SK-MEL-5 (cell line): Measurements from ENCODE around the gene MYO1D. TPM values are rescaled to one million over a fixed set of nuclear protein-coding genes. Genes with fewer than 3 reads are reported as not detected.
A peak's percentile ranks its signal among the peaks of the same experiment; 100 is the strongest.

ENCODE experiments used
- DNase-seq: peaks from one replicate; pipeline ENCODE4 v3.0.0-alpha.2; 2016; ENCODE audit warnings: low read depth, low spot score
- in situ Hi-C: cut with HindIII; loops from 2 replicates; pipeline ENCODE4 v1.10.0; 2016; ENCODE audit warnings: low sequenced_read_pairs, high pct_unique_total_duplicates, low pct_unique_long_range_greater_than_20kb
- total RNA-seq: library from RNA; depleted of rRNA; stranded (reverse); fragments of >200 nt; shearing (Covaris generic); gene quantifications from 2 replicates; pipeline ENCODE4 v1.2.3, GENCODE V29; 2014

The MYO1D gene
- total RNA-seq, 1 experiment from 2014 or later = 44.5 TPM

DNA sequence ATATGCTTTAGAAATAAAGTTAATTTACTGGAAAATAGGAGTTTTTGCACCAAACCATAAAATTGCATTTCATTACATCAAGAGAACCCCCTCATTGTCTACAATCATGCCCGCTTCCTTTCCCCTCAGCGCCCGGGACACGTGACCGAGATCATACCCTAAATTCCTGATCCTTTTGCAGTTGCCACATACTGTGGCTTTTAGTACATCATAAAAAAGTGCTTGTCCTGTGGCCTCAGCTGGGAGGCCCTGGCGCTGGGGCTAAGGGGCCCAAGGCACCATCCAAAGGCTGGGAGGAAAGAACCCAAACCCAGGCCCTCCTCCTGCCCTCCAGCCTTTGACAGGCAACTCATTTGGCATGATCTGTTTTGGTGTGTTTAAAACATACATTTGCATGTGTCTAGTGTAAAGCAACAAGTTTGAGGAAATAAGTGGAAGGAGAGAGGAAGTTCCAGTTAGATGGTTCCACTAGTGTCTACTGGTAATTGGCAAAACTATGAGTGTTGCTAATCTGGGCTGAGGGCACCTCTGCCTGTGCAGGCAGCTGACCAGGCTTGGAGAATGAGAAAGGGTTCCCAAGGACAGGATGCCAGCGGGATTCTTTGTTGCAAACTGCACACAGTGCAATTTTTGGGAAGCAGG is 384.2 kb downstream of the MYO1D start:
- in situ Hi-C loops = no loop called here
- peak; percentile 47 for DNase-seq

DNA sequence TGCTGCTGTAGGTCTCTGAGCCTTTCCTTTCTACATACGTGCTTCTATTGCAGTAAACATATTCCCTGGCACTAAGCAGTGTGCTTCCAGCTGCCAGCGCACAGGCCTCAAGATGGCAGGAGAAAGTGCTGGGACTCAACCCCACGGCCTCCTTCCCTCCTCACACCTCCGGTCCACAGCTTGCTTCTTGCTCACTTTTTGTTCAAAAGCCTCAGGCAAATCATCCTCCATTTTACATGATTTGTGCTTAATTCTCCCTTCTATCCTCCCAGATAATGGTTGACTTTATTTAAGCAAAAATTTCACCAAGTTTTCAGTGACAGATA is 384.7 kb downstream of the MYO1D start:
- in situ Hi-C loops = no loop called here
- no peak for DNase-seq

DNA sequence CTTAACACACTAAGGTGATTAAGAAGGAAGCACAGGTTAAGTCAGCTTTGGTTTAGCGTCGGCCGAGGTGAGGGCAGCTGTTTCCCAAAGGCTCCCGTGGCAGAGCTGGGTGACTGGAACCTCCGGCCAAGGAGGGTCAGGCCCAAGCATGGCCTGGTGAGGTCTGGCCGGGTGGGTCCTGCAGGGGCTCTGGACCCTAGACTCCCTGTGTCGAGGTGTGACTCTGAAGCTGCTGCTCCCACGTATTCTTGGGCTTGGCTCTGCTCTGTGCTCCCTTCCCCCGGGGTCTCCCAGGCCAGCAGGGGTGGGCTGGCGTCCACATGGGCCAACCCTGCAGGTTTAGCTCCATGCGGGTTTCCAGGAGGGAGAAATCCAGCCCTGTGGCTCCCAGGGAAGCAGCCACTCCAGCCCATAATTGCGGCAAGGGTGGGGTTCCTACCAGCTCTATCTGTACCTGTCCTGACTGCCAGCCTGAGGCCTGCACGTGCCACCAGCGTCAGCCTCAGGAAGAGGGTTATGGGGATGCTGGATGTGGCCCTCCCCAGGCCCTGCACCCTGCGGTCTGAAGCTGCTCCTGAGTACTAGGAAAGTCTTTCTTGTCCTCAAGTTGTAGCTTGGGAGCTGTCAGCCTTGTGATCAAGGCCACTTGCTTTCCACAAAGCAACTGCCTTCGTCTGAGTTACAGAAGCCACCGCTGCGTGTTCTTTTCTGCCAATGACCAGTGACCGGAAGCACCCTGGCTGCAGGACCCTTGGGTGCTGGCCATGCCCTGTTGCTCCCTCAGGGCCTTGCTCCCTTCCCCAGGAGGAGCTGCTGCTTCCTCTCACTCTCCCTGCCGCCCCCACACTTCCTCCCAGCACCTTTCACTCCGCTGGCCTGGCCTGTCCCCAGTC is 385.3 kb downstream of the MYO1D start:
- in situ Hi-C loops = no loop called here

DNA sequence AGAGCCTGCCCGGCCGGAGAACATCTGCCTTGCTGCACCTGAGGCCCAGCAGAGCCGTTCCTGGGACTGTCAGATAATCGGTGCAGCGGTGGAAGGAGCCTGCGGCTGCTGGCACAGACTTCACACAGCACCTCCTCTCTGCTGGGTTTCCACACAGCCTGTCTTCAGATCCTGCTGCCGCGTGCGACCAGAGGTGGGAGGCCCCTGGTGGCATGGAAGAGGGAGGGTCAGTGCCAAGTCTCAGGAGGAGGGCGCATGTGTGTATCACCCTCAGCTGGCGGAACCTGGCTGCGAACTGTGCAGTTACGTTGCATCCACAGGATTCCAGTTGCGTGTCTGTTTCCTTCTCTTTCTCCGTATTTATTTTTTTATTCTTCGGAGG is 386.8 kb downstream of the MYO1D start:
- in situ Hi-C loops = no loop called here

More for the DNA sequence above, 385.3 kb downstream of the MYO1D start:
- peak; percentile 33 for DNase-seq

DNA sequence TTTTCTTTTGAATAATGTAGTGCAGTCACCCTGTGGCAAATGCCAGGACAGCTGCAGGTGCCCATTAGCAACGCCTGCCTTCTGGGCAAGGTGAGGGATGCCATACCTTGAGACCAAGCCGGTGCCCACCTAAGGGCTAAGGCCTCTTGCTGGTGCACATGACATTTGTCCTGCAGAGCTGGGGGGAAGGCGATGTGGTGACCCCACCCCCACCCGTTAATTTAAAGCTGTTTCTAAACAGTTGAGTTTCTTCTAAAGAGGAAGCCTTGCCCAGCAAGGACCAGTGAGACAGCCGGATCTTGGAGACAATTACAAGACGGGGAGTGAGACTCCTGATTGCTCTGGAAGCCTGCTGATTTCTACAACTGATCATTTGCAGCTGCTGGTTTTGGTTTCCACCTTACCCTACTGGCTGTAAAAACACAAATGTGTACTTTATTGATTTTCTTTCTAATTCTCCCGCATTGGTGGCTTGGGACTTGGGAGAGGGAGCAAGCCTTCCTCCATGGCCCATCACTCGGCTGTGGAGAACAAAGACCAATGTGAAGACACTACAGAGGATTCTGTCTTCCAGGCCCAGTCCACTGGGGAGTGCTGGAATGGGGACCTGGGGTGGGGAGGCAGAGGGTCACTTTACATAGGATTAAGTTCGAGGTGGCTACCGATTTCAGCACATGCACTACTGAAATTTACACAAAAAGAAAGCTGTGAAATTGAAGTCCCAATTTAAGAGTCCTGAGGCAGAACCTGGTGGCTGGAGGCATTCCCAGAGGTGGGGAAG is 387.4 kb downstream of the MYO1D start:
- in situ Hi-C loops = no loop called here
- no peak for DNase-seq

More for the DNA sequence above, 386.8 kb downstream of the MYO1D start:
- DNase-seq = peak; percentile 63

DNA sequence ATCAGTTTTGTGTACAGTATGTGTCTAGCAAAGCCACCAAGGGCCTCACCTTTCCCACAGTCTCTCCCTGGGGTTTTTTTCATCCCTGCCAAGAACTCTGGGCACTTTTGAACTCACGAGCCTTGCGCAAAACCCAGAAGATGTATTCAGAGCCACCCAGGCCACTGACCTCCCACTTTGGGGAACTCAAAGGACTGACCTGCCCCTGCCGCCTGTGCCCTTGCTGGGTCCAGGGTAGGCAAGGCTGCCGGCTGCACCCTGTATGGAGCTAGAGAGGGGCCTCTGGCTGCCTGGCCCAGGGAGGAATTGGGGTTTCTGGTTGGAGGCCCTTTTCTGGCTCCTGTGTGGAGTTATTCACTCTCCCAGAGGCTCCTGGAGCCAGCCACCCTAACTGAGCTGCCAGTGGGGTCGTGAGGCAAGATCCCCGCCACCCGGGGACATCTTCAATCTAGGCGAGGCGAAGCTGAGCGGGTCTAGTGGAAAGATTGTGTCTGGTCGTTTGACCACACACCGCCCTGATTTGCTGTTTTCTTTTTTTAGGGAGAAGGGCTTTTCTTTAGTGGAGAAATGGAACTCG is 388.2 kb downstream of the MYO1D start:
- in situ Hi-C loops = no loop called here

DNA sequence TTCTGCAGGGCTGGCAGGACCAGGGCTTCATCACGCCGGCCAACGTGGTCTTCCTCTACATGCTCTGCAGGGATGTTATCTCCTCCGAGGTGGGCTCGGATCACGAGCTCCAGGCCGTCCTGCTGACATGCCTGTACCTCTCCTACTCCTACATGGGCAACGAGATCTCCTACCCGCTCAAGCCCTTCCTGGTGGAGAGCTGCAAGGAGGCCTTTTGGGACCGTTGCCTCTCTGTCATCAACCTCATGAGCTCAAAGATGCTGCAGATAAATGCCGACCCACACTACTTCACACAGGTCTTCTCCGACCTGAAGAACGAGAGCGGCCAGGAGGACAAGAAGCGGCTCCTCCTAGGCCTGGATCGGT is 388.8 kb downstream of the MYO1D start:
- no peak for DNase-seq
- in situ Hi-C loops = no loop called here

More for the DNA sequence above, 388.2 kb downstream of the MYO1D start:
- DNase-seq = no peak

DNA sequence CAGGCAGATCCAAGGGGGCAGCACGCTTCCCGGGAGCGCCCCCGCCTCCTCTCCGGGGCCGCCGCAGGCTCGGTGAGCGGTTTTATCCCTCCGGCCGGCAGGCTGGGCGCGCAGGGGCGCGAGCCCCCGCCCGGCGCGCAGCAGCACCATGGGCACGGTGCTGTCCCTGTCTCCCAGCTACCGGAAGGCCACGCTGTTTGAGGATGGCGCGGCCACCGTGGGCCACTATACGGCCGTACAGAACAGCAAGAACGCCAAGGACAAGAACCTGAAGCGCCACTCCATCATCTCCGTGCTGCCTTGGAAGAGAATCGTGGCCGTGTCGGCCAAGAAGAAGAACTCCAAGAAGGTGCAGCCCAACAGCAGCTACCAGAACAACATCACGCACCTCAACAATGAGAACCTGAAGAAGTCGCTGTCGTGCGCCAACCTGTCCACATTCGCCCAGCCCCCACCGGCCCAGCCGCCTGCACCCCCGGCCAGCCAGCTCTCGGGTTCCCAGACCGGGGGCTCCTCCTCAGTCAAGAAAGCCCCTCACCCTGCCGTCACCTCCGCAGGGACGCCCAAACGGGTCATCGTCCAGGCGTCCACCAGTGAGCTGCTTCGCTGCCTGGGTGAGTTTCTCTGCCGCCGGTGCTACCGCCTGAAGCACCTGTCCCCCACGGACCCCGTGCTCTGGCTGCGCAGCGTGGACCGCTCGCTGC is 389.3 kb downstream of the MYO1D start:
- peak; percentile 14 for DNase-seq
- in situ Hi-C loops = no loop called here

DNA sequence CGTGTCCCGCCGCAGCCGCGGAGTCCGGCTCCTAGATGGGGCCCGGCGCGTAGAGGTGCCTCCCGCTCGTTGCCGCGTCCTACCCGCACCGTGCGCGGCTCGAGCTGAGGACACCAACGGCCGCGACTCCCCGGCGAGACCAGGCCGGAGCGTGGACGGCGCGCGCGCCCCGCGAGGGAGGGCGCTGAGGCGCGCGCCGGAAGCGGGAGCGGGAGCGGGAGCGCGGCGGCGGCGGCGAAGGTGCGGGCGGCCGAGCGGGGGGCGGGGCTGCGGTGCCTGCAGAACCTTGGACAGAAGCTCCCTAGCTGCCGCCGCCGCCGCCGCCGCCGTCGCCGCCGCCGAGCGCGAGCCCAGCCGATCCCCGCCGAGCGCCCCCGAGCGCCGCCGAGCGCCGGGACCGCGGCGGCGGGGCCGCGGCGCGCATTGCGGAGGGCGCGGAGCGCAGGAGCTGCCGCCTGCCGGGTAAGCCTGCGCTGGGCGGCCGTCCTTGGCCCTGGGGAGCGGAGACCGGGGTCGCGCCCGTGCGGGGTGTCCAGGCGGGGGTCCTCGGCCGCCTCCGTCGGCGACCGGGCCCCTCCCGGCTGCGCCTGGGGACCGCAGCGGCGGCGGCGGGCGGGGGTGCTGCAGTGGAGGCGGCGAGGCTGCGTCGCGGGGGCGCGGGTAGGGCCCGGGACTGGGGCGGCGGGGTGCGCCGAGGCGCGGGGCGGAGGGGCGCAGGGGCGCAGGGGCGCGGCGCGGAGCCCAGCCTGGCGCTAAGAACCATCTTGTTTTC is 390.0 kb downstream of the MYO1D start, which contains the start of gene CDK5R1:
Gene CDK5R1, plus strand, starts transcription at position 293 of the 772 bp plus-strand sequence. CDS start 628 bp downstream, outside the sequence.
- in situ Hi-C loops = no loop called here
- peak; percentile 76 for DNase-seq

DNA sequence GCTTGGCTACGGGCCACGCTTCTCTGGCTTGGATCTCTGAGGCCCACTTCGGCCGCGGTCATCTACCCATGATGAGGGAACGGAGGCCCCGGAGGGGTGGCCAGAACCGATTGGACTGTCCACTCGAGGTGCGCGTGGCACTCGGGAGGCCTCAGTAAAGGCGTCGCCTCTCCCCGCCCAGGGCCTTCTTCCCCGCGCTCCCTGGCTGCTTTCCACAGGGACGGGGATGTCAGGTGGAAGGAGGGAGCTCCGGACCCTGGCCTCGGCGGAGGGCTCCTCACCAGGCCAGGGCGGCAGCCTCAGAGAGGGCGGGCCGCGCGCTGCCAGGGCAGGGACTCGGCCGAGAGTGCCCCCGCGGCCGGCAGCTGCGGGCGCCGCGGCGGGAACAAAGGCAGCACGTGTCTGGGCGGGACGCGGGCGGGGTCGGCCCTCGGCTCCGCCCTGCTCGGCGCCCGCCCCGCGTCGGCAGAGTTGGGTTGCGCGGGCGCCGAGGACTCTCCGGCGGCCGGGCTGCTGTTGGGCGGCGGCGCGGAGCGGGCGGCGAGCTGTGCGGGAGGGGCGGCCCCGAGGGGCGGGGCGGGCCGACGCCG is 390.7 kb downstream of the MYO1D start:
- peak; percentile 77 for DNase-seq
- in situ Hi-C loops = no loop called here

DNA sequence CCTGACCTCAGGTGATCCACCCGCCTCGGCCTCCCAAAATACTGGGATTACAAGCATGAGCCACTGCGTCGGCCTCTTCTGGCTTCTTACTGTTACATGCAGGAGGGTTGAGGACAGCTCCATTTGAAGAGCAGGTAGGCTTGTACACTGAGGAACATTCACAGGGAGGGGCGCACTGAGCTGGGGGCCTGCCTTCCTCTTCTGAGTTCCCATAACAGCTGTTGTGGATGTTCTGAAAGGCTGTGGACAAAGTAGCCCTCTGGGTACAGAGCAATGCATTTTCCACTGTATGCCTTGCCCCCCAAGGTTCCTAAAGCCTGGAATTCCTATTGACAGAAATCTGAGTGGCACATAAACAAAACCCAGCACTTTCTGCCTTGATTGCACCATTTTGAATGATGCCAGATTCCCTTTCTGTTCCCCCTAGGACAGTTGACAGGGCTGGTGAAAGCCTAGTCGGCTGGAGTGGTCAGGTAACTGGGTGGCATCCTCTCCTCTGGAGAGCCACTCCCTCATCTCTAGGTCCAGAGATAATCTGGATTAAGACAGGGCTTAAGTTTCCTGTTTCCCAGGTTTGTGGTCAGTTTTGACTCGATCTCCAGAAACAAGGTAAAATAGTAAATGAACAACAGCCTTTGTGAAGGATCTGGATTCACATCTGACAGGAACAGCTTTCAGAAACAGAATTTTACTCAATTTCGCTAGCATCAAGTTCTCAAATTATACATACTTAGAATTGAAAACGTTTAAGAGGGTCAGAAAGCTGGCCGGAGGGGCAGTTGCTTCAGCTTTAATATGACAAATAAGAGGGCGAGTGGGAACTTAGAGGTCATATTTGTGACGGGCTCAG is 391.4 kb downstream of the MYO1D start:
- DNase-seq = no peak
- in situ Hi-C loops = no loop called here

DNA sequence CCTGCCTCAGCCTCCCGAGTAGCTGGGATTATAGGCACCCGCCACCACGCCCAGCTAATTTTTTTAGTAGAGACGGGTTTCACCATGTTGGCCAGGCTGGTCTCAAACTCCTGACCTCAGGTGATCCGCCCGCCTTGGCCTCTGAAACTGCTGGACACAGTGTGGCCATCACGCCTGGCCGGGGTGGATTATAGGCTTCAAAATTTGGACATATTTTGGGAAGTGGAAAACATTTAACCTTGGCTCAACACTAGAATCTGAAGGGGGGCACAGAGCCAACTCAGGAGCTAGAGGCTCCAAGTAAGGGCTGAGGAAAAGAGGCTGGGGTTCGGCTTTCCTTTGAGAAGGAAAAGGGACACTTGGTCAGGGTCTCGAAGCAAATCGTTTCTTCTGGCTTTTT is 392.3 kb downstream of the MYO1D start:
- in situ Hi-C loops = no loop called here

DNA sequence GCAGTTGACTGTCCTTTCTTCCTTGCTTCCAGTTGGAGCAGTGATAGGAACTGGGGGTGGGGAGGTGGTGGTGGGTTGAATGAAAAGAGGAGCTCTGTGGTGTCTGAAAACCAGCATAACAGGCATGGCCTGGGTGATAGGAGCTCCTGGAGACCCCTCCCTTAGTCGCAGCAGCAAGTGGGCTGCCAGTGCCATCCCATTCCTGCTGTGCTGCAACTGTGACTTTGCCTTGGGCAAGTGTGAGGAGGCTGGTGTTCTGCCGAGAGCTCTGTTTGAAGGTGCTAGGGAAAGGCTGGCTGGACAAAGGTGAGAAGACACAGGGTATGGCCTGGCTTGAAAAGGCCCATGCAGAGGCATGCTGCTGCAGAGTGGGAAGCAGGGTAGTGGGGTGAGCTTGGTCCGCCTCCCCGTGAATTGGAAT is 392.9 kb downstream of the MYO1D start:
- no peak for DNase-seq
- in situ Hi-C loops = no loop called here

More for the DNA sequence above, 392.3 kb downstream of the MYO1D start:
- DNase-seq = no peak

DNA sequence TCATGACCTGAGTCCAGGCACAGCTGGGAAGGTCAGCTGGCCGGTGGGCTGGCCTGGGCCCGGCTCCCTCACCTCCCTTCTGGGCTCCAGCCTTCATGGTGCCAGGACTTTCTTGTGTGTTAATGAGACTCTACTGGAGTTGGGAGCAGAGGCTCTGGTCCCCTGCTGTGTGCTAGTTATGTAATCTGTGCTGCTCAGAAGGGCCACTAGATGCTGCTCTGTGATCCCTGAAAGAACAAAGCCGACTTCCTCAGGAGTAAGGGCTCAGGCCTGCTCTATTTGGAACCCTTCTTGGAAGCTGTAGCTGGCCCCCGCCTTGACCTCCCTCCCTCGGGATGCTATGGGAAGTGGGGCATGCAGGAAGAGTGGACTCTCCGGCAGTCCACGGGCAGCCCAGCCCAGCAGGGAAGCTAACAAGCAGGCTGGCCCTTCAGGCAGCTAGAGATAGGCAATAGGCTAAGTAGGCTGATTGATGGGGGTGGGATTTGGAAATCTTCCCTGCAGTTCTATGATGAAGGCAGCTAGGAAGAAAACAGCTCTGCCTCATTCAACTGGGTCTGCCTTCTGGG is 393.4 kb downstream of the MYO1D start:
- in situ Hi-C loops = no loop called here

DNA sequence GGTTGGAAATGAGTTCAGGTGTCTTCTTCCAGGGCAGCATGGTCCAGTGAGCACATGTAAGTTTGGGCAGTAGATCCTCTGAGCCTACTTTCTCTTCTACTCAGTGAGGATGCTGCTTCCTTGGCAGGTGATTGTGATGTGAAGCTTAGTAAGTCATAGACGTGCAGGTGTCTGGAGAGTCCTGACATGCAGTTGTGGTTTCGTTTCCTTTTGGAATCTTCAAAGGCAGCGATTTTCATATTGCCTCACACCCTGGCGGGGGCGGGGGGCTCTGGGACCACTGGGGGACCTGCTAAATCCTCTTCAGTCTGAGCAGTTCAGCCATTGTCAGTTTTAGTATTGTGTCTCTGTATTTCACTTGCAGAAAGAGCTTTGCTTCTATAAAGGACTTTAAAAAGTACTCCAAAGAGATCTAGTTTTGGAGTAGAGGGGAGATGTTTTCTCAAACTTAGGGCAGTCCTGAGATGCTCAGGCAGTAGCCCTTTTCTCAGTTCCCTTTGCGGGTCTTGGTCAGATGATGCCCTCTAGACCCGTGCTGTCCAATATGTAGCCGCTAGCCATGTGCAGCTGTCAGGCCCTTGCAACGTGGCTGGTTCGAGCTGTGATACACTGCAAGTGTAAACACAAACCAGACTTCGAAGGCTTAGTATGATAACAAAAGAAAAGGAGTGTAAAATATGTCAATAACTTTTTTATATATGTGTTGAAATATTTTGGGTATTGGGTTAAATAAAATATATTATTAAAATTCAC is 394.2 kb downstream of the MYO1D start:
- in situ Hi-C loops = no loop called here
- DNase-seq = no peak

More for the DNA sequence above, 393.4 kb downstream of the MYO1D start:
- DNase-seq = peak; percentile 84
